TTC549 (cell line): Measurements from ENCODE around the gene TCF3.

ENCODE experiments used
- FAIRE-seq: peaks from 2 replicates; lab custom pipeline; 2012; peaks lifted over from hg19 to GRCh38; lab: Jason Lieb, UNC

Gene TCF3

GRCh38 chr19:1580957-1581356 is 71.5 kb downstream of the TCF3 start:
- no peak for FAIRE-seq

- no peak for FAIRE-seq
Observed at GRCh38 chr19:1580382-1580781, 72.0 kb downstream of the TCF3 start.

- no peak for FAIRE-seq
Observed at GRCh38 chr19:1579222-1579621, 73.2 kb downstream of the TCF3 start.

- FAIRE-seq: no peak
Observed at GRCh38 chr19:1577929-1578618, 74.3 kb downstream of the TCF3 start.

- no peak for FAIRE-seq
Observed at GRCh38 chr19:1577090-1577928, 75.1 kb downstream of the TCF3 start.

GRCh38 chr19:1576242-1577089 is 75.9 kb downstream of the TCF3 start:
- no peak for FAIRE-seq

- no peak for FAIRE-seq
Observed at GRCh38 chr19:1575323-1576241, 76.8 kb downstream of the TCF3 start.

- FAIRE-seq: no peak
Observed at GRCh38 chr19:1574354-1575136, 77.9 kb downstream of the TCF3 start.

- no peak for FAIRE-seq
Observed at GRCh38 chr19:1572795-1573194, 79.6 kb downstream of the TCF3 start.

- no peak for FAIRE-seq
Observed at GRCh38 chr19:1571358-1571757, 81.1 kb downstream of the TCF3 start.

GRCh38 chr19:1570836-1571235 is 81.6 kb downstream of the TCF3 start:
- FAIRE-seq: no peak

GRCh38 chr19:1569997-1570396 is 82.4 kb downstream of the TCF3 start:
- no peak for FAIRE-seq

GRCh38 chr19:1568320-1569019 is 83.9 kb downstream of the TCF3 start, which contains the start of gene MEX3D:
TSS of gene MEX3D (minus strand) at chr19:1568325. CDS start at chr19:1568058, 267 bp downstream.
- no peak for FAIRE-seq

- FAIRE-seq: no peak
Observed at GRCh38 chr19:1567848-1568227, 84.6 kb downstream of the TCF3 start.

- no peak for FAIRE-seq
Observed at GRCh38 chr19:1567116-1567847, 85.1 kb downstream of the TCF3 start.

- no peak for FAIRE-seq
Observed at GRCh38 chr19:1566392-1567115, 85.9 kb downstream of the TCF3 start.

GRCh38 chr19:1563251-1563650 is 89.2 kb downstream of the TCF3 start:
- FAIRE-seq: no peak

- FAIRE-seq: no peak
Observed at GRCh38 chr19:1561236-1561842, 91.1 kb downstream of the TCF3 start.
